Left lung (tissue), 10 donors: ENCODE results near the gene MLH1. TPM values are rescaled to one million over a fixed set of nuclear protein-coding genes. Genes with fewer than 3 reads are reported as not detected.

Experiments
- ATAC-seq: fragments of 200-7000 bp; cut with Tn5 transposase; one replicate; pipeline ENCODE4 v1.9.1; 2020; ENCODE audit warnings: moderate library complexity
- DNase-seq, 4 donors: peaks; one replicate each; pipeline ENCODE4 v3.0.0-alpha.2; 2013 to 2020
- H3K27ac ChIP-seq, 2 donors: fragments of 200-600 bp; sonication (generic) in 1 of 2; one replicate each; pipeline versions ENCODE4 v1.5.0 to v1.8.0; 2020 to 2021
- H3K27me3 ChIP-seq, 2 donors: fragments of 200-600 bp; sonication (generic) in 1 of 2; one replicate each; pipeline versions ENCODE4 v1.5.0 to v1.8.0; 2020 to 2021
- H3K36me3 ChIP-seq, 2 donors: fragments of 200-600 bp; sonication (generic) in 1 of 2; one replicate each; pipeline versions ENCODE4 v1.5.0 to v1.8.0; 2020 to 2021
- H3K4me1 ChIP-seq, 2 donors: fragments of 200-600 bp; one replicate each; pipeline ENCODE4 v1.8.0; 2021
- H3K4me3 ChIP-seq, 2 donors: fragments of 200-600 bp; sonication (generic) in 1 of 2; one replicate each; pipeline versions ENCODE4 v1.5.0 to v1.8.0; 2020 to 2021; ENCODE audit warnings: mild to moderate bottlenecking in 1 of 2
- H3K9me3 ChIP-seq, 2 donors: fragments of 200-600 bp; sonication (generic) in 1 of 2; one replicate each; pipeline versions ENCODE4 v1.5.0 to v1.8.0; 2020 to 2021
- intact Hi-C, 2 donors: fragments of 100-400 bp; cut with DNase I; formaldehyde crosslinking; loops; one replicate each; pipeline versions ENCODE4 v1.11.2 to v1.14.2; 2022
- polyA plus RNA-seq, 6 donors: library from polyadenylated mRNA; unstranded; fragments of 120-200 nt; gene quantifications; one replicate each; pipeline ENCODE4 v1.2.1, GENCODE V29; 2013; ENCODE audit not compliant: insufficient read length in 6 of 6
- total RNA-seq, 2 donors: library from RNA; stranded (reverse); fragmentation: NEBNext Ultra II Directional; extraction: Animal tissue kit (Norgen Biotek cat#: 25700); gene quantifications; one replicate each; pipeline ENCODE4 v1.2.1, GENCODE V29; 2021
- TF ChIP-seq, protein P1 (sequence below), 2 donors: fragments of 200-600 bp; sonication (generic) in 1 of 2; IDR thresholded peaks; one replicate each; pipeline versions ENCODE4 v1.5.0 to v1.8.0; 2021; ENCODE audit warnings: antibody characterized with exemption in 2 of 2
- donor health status: DM: no; HTN: yes; CAD: no.
- donor health status: DM: no; HTN: no; CAD: no.

Gene MLH1
- total and polyA plus RNA-seq, 8 donors = 26.1 to 68.5 (median 56.9) TPM

DNA sequence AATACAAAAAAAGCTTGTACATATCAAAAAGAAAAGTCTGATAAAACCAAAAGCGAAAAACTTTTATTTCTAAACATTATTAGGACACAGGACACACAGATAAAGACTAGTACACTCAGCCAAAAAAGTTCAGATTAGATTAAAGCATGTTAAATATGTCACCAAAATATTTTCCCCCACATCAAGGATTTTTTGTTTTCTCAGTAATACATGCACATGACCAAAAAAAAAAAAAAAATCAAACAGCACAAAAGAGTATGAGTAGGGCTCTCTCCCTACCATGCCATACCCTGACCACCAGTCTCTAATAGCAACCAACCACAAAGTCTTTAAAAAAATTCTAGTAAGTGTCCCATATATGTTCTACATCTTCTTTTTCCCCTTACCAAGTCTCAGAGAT is 103.7 kb downstream of the MLH1 start:
- DNase-seq = no peak
- H3K27ac ChIP-seq = peak overlapping the region in 1 of 2 donors; percentile 15
- intact Hi-C loops = no loop called here
- TF ChIP-seq, protein P1, sequence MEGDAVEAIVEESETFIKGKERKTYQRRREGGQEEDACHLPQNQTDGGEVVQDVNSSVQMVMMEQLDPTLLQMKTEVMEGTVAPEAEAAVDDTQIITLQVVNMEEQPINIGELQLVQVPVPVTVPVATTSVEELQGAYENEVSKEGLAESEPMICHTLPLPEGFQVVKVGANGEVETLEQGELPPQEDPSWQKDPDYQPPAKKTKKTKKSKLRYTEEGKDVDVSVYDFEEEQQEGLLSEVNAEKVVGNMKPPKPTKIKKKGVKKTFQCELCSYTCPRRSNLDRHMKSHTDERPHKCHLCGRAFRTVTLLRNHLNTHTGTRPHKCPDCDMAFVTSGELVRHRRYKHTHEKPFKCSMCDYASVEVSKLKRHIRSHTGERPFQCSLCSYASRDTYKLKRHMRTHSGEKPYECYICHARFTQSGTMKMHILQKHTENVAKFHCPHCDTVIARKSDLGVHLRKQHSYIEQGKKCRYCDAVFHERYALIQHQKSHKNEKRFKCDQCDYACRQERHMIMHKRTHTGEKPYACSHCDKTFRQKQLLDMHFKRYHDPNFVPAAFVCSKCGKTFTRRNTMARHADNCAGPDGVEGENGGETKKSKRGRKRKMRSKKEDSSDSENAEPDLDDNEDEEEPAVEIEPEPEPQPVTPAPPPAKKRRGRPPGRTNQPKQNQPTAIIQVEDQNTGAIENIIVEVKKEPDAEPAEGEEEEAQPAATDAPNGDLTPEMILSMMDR (IDR thresholded peaks at IDR 0.05) = no peak
- H3K9me3 ChIP-seq = no peaks in the 10 kb centered on the region
- no peak overlapping the region for H3K4me3 ChIP-seq
- H3K4me1 ChIP-seq = peaks cover 12 to 13% of the 10 kb centered on the region in 2 donors
- H3K36me3 ChIP-seq = peaks cover 0 to 26% of the 10 kb centered on the region in 2 donors
- ATAC-seq = peak; percentile 36
- H3K27me3 ChIP-seq = no peaks in the 10 kb centered on the region

DNA sequence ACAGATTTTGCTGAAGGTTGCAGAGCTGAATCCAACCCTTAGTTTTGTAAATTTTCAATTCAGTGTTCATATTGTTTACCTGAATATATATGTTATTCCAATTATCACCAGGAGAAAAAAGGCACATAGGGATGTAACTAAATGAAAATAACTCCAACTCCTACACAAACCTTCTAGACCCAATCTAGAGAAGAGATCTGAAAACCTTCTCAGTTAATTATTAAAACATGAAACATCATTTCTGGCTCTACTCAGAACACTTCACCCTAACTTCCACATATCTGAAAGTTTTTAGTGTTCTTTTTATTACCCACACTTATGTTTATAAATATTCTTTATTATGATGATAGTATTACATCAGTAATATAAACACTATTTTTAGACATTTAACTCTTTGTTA is 104.5 kb downstream of the MLH1 start:
- TF ChIP-seq, protein P1 (IDR thresholded peaks at IDR 0.05) = no peak
- H3K27me3 ChIP-seq = no peaks in the 10 kb centered on the region
- DNase-seq (no peak), ATAC-seq (peak; percentile 58)
- intact Hi-C loops = no loop called here
- H3K27ac ChIP-seq = no peak overlapping the region
- H3K9me3 ChIP-seq = no peaks in the 10 kb centered on the region
- peaks cover 12 to 13% of the 10 kb centered on the region in 2 donors for H3K4me1 ChIP-seq
- no peak overlapping the region for H3K4me3 ChIP-seq
- peaks cover 0 to 23% of the 10 kb centered on the region in 2 donors for H3K36me3 ChIP-seq

DNA sequence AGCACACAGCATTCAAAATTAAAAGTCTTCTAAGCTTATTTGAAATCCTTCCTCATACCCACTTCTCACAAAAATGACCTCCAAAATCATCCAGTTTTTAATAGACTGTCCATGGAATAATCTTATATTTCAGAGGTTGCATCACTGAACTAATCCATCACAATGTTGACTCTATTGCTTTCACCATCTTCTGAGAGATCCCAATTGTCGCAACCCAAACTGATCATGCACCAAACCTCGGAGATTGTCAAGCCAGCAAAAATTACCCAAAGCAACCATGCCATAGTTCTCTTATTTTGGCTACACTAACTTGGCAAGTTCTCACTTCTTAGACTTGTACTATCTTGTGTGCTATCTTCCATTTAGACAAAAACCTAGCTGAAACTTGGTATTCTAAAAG is 105.6 kb downstream of the MLH1 start:
- Histone ChIP-seq H3K4me1 (peaks cover 11 to 18% of the 10 kb centered on the region in 2 donors), H3K27me3 (no peaks in the 10 kb centered on the region), H3K27ac (no peak overlapping the region), H3K36me3 (peaks cover 0 to 14% of the 10 kb centered on the region in 2 donors), H3K4me3 (no peak overlapping the region), H3K9me3 (no peaks in the 10 kb centered on the region)
- TF ChIP-seq, protein P1 (IDR thresholded peaks at IDR 0.05) = no peak
- DNase-seq = no peak
- intact Hi-C loops = no loop called here
- ATAC-seq = no peak

DNA sequence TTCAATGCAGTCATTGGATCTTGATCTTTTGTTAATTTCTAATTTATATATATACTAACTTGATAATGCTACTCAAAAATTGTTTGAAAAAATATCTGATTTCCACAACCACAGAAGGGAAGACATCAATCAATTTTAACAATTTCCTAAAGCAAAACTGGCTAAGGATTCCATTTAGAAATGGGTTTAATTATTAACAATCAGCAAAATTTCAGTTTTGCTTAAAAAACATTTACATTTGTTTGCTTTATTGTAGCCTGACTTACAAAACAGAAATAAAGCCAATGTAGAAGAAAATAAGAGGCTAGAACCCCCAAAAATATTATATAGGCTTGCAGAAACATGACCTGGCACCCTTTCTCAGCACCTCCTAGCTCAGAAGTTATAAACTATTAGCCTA is 106.2 kb downstream of the MLH1 start:
- Histone ChIP-seq H3K4me3 (no peak overlapping the region), H3K9me3 (no peaks in the 10 kb centered on the region), H3K27ac (no peak overlapping the region), H3K36me3 (peaks cover 0 to 8% of the 10 kb centered on the region in 2 donors), H3K27me3 (no peaks in the 10 kb centered on the region), H3K4me1 (peaks cover 10 to 19% of the 10 kb centered on the region in 2 donors)
- TF ChIP-seq, protein P1 (IDR thresholded peaks at IDR 0.05) = no peak
- intact Hi-C loops = no loop called here
- DNase-seq (no peak), ATAC-seq (no peak)

DNA sequence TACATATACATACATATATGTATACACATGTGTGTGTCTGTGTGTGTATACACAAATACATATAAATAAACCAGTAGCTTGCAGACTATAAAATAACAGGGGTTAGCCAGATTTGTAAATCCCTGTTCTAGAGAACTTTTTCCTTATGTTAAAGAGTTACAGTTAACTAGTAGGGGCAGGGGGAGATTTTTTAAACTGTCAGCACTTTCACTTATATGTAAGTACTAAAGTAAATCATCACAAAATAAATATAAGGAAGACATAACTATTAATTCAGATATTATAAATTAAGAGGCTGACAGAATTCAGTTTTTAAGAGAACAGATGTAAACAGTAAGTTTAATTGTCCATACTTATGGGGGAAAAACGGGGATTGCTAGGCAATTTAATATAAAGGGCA is 107.1 kb downstream of the MLH1 start:
- ATAC-seq (no peak), DNase-seq (no peak)
- Histone ChIP-seq H3K27me3 (no peaks in the 10 kb centered on the region), H3K36me3 (peaks cover 0 to 3% of the 10 kb centered on the region in 2 donors), H3K4me3 (no peak overlapping the region), H3K9me3 (no peaks in the 10 kb centered on the region), H3K27ac (no peak overlapping the region), H3K4me1 (peaks cover 10 to 19% of the 10 kb centered on the region in 2 donors)
- intact Hi-C loops = no loop called here
- TF ChIP-seq, protein P1 (IDR thresholded peaks at IDR 0.05) = no peak

Other genes with a start within 250 kb of the MLH1 start
- gene DCLK3, start 229.0 kb upstream of the MLH1 start, total RNA-seq = under 1 TPM; 0.15 to 0.47 TPM
- 1 to 10 TPM; 1.1 to 1.9 (median 1.5) TPM for gene DCLK3, start 229.0 kb upstream of the MLH1 start, polyA plus RNA-seq
- 10 to 100 TPM; 24.2 to 26.6 TPM for gene TRANK1, start 48.5 kb upstream of the MLH1 start, total RNA-seq
- 10 to 100 TPM; 23.5 to 26.4 (median 26.1) TPM for gene TRANK1, start 48.5 kb upstream of the MLH1 start, polyA plus RNA-seq
- gene EPM2AIP1, start 387 bp upstream of the MLH1 start, total RNA-seq = 10 to 100 TPM; 16.5 to 17.4 TPM
- gene EPM2AIP1, start 387 bp upstream of the MLH1 start, polyA plus RNA-seq = 10 to 100 TPM; 53.8 to 62.1 (median 58.6) TPM
- 10 to 100 TPM; 52.6 to 60.3 TPM for gene LRRFIP2, start 181.1 kb downstream of the MLH1 start, total RNA-seq
- 10 to 100 TPM; 64.4 to 76.3 (median 68.2) TPM for gene LRRFIP2, start 181.1 kb downstream of the MLH1 start, polyA plus RNA-seq
- 100 to 1,000 TPM in 1 of 2 donors, 10 to 100 TPM in 1; 96.1 to 108 TPM for gene GOLGA4, start 249.8 kb downstream of the MLH1 start, total RNA-seq
- gene GOLGA4, start 249.8 kb downstream of the MLH1 start, polyA plus RNA-seq = 10 to 100 TPM; 45.6 to 61.7 (median 57.9) TPM